KBM-7 (cell line): Measurements from ENCODE around the gene GRK5.
A peak's percentile ranks its signal among the peaks of the same experiment; 100 is the strongest.

Source experiments
- DNase-seq: peaks from one replicate; pipeline ENCODE4 v3.0.0-alpha.2; 2015
- in situ Hi-C: fragments of 300-500 bp; cut with MboI; formaldehyde crosslinking; loops from 2 replicates; pipeline ENCODE4 v1.14.3; 2020; ENCODE audit warnings: low sequenced_read_pairs, low pct_unique_long_range_greater_than_20kb, mixed read lengths

Gene GRK5

DNA sequence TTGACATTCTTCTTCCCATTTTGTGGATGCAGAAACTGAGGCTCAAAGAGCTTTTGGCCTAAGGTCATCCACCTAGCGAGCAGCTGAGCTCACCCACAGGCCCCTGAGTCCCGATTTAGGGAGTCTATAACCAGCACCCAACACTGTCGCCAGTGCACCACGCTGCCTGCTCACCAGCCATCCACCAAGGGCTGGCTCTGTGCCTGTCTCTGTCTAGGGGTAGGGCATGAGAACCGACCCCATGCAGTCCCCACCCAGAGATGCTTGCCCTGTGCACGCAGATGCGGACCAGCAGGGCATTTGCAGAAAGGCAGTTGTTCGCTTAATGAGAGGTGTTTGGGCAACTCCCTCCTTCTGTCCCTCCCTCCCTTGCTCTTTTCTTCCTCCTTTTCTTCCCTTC, 97.2 kb downstream of the GRK5 start:
- in situ Hi-C loops: no loop called here
- no peak for DNase-seq

DNA sequence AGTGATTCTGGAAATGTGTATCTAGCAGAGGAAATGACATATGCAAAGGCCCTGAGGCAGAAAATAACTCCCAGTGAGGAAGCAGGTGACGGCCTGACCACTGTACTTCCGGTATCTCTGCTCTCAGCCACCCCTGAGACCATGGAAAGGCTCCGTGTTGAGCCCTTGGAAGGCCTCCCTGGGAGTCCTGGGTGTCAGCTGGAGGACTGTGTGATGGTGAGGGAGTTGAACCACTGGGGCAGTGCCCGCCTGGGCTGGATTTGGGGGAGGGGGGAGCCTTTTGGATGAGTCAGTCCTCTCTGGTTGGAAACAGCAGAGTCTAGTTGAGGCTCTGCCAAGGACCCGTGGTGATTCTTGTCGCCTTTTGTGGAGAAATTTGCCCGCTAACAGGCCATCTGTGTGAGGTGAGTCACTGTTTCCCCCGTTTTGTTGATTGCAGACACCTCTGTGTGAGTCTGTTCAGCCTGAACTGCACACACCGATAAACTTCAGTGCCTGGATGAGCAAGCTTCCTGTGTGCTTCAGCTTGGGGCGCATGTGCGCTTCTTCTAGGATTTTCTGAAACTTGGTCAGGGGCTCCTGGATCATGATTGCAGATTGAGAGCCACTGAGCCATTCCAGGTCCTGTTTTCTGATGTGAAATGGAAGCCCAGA, 98.6 kb downstream of the GRK5 start:
- DNase-seq: peak; percentile 74
- in situ Hi-C loops: no loop called here

DNA sequence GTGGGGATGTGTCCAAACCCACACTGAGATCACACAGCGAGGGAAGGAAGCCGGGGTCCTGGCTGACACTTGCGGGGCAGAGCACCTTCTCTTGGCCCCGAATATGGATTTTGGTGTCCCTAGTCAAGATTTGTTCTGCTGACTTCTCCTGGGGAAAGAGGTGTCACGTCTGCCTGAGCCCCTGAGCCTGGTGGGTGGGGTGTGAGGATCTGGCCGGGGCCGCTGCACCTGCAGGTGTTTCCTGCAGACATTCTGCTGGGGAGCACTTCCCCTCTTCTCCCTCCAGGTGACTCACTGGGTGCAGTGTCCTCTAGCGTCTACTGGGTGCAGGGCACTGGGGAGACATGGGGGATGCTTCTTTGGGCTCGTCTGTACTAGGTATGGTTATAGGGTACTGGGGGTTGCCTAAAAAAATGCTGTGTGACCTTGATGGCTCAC, 99.2 kb downstream of the GRK5 start:
- peak; percentile 48 for DNase-seq
- in situ Hi-C loops: no loop called here

DNA sequence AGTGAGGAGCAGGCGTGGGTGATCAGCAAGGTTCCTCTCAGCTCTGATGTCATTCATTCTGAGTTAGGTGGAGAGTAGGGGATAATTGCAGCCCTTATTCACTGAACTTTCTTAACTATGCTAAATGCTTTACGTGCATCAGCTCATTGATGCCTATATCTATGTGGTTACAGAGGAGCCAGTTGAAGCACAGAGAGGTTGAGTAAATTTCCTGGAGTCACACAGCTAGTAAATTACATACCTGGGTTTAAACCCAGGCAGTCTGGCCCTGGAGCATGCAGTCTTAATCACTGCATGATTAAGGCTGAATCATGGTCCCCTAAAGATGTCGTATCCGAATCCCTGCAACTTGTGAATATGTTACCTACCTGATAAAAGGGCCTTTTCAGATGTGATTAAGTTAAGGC, 99.6 kb downstream of the GRK5 start:
- in situ Hi-C loops: no loop called here
- no peak for DNase-seq

GRCh38 chr10:119308089-119308488, 100.7 kb downstream of the GRK5 start:
- in situ Hi-C loops: no loop called here
- DNase-seq: no peak

- in situ Hi-C loops: no loop called here
These were observed 101.4 kb downstream of the GRK5 start for GRCh38 chr10:119308551-119309422.

GRCh38 chr10:119309423-119309770, 102.0 kb downstream of the GRK5 start:
- in situ Hi-C loops: no loop called here
- no peak for DNase-seq

More at GRCh38 chr10:119308551-119309422, 101.4 kb downstream of the GRK5 start:
- no peak for DNase-seq

- no peak for DNase-seq
- in situ Hi-C loops: no loop called here
These were observed 103.4 kb downstream of the GRK5 start for GRCh38 chr10:119310806-119311205.

- in situ Hi-C loops: no loop called here
- DNase-seq: no peak
These were observed 104.9 kb downstream of the GRK5 start for GRCh38 chr10:119312241-119312640.

DNA sequence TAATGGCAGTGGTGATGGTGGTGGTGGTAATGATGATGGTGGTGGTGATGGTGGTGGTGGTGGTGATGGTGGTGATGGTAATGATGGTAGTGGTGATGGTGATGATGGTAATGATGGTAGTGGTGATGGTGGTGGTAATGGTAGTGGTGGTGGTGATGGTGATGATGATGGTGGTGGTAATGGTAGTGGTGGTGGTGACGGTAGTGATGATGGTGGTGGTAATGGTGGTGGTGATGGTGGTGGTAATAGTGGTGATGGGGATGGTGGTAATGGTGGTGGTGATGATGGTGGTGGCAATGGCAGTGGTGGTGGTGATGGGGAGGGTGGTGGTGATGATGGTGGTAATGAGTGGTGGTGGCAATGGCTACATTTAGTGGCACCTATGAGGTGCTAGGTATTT, 105.7 kb downstream of the GRK5 start:
- DNase-seq: no peak
- in situ Hi-C loops: no loop called here

GRCh38 chr10:119313644-119314043, 106.3 kb downstream of the GRK5 start:
- DNase-seq: peak; percentile 84
- in situ Hi-C loops: no loop called here

GRCh38 chr10:119314061-119314460, 106.7 kb downstream of the GRK5 start:
- in situ Hi-C loops: no loop called here

GRCh38 chr10:119314486-119314885, 107.1 kb downstream of the GRK5 start:
- no peak for DNase-seq
- in situ Hi-C loops: no loop called here

More at GRCh38 chr10:119314061-119314460, 106.7 kb downstream of the GRK5 start:
- no peak for DNase-seq

DNA sequence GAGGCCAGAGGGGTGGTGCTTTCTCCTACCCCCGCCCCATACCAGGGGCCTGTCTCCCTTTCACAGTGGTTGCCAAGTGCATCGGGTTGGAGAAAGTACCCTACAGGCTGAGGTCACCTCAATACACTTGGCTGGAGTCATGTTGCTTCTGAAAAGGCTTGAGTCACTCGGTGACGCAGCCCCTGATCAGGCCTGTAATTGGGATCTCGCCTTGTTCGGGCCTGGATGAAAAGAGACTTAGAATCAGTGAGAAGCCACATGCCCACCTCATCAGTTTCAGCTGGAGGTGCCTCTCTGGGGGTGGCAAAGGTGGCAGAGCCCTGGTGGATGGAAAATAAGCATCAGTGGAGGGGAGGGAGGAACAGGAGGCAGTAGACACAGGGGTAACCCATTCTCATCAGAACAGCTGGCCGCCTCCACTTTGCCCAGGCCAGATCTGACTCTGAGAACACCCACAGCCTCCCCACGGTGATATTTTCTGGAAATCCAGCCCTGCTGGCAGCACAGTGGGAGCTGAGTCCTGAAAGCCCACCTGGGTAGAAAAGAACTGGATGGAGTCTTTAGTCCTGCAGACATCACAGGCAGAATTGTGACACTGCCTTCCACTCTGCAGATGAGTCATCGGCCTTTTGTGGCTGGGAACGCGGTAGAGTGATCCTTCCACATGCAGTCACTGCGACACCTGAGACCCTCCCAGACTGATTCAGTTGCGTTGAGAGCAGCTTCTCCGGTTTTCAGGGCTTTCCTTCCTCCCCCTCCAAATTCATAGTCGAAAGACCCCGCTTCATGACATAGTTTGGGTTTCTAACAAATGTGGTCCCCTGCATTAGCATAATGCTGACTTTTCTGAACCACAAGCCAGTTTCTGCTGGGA, 108.0 kb downstream of the GRK5 start:
- peak; percentile 44 for DNase-seq
- in situ Hi-C loops: no loop called here

DNA sequence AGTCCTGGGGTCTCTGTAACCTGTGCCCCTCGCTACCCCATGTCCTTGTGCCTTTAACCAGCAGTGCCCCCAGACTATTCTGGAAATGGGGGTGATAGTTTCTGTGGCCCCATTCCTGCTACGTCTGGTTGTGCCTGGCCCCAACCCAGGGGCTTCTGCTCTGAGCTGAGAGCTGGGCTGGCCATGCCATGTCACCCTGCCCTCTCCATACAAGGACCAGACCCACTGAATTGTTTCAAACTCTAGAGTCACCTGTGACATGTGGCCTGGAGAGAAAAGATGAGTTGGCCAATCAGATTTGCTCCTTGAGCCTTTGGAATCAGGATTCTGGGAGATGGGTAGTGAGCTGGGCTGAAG, 108.6 kb downstream of the GRK5 start:
- DNase-seq: no peak
- in situ Hi-C loops: no loop called here

GRCh38 chr10:119316729-119317097, 109.3 kb downstream of the GRK5 start:
- no peak for DNase-seq
- in situ Hi-C loops: no loop called here

DNA sequence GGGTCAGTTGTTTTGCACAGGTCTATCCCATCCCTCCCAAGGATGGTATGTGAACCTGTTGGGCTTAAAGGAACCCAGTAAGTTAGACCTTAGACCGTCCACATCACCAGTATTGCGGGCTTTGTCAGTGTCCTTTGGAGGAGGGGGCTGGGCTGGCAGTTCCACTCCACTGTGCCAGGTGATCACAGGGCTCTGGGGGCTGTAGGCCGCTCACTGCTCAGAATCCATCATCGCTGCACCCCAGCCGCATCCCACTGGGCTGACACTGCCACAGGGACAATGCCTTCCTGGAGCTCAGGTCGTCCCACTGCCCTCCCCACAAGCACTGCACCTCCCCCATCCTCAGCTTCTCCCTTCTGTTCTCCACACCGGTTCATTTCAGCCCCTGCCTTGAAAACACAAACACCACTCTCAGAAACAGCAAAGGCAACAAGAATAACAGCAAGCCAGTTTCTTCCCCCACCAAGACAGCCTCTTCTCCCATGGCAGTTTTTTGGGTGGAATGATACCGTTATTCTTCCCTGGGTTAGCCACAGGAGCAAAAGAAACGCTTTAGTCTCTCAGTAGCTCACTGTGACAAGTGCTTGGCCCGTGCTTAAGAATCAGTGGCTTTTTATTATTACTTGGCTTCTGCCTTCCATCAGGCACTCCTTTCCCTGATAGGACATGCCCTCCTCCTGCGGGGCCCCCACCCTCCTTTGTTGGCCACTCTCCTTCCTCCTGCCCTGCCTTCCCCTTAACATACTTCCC, 111.2 kb downstream of the GRK5 start:
- DNase-seq: no peak
- in situ Hi-C loops: no loop called here

DNA sequence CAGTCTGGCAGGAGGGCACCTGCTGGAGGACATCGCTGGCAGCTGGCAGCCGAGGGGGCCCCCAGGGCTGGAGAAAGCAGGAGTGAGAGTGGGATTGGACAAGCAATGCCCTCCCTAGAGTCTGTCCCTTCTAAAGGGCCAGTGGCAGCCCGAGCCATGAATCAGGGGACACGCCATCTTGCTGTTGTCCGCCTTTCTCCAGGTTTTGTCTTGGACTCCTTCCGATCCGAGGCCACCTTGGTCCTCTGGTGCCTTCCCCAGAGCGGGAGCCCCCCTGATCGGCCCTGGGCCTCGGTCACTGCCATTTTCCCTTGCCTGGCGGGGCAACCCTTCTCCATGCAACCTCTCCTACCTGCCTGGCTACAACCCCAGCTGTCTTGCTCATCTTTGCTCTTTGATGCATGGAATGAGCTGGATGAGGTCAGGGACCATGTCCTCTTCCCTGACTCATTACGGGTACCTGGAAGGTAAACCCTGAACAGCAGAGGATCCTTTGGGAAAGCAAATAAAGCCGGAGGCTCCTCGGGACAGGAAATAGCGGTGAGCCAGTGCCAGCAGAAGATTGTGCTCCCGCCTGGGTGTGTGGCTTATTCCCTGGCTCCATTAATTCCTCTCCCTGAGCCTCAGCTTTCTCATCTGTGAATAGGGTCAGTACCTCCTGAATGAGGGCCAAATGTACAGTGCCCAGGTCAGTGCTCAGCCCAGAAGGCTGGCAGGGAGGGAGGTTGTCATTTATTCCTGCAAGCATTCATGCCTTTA, 112.0 kb downstream of the GRK5 start:
- no peak for DNase-seq
- in situ Hi-C loops: no loop called here

DNA sequence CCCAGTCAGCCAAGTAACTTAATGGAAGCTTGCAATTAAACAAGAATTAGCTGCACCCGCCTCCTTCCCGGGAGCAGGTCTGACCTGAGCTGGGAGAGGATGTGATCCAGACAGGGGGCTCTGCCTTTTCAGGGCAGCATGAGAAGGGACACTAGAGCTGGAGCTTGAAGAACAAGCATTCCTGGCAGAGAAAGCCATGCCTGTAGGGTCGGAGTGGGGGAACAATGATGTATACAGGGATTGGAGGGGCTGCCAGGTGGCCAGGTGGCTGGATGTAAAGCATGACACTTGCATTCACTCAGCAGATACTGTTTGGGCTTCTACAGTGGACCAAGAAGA, 112.5 kb downstream of the GRK5 start:
- no peak for DNase-seq
- in situ Hi-C loops: no loop called here
